Mesenteric fat pad (tissue), 1 donor: ENCODE results near the gene PMPCA. TPM values are rescaled to one million over a fixed set of nuclear protein-coding genes. Genes with fewer than 3 reads are reported as not detected.

Experiments used
- DNase-seq: peaks from one replicate; pipeline ENCODE4 v3.0.0-alpha.2; 2020; ENCODE audit warnings: low spot score
- long read RNA-seq: library from polyadenylated mRNA; unstranded; transcript quantifications from one replicate; pipeline ENCODE4 v2.0.0, GENCODE V29; 2020
- total RNA-seq: library from RNA; stranded (reverse); fragmentation: NEBNext Ultra II Directional; extraction: Animal tissue kit (Norgen Biotek cat#: 25700); gene quantifications from one replicate; pipeline ENCODE4 v1.2.1, GENCODE V29; 2021
- donor health status: DM: yes; HTN: yes; CAD: no.

PMPCA gene, protein sequence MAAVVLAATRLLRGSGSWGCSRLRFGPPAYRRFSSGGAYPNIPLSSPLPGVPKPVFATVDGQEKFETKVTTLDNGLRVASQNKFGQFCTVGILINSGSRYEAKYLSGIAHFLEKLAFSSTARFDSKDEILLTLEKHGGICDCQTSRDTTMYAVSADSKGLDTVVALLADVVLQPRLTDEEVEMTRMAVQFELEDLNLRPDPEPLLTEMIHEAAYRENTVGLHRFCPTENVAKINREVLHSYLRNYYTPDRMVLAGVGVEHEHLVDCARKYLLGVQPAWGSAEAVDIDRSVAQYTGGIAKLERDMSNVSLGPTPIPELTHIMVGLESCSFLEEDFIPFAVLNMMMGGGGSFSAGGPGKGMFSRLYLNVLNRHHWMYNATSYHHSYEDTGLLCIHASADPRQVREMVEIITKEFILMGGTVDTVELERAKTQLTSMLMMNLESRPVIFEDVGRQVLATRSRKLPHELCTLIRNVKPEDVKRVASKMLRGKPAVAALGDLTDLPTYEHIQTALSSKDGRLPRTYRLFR
- 47.3 TPM for total RNA-seq
- long read RNA-seq, transcript PMPCA-201 (13 exons, 2,174 nt) = major isoform, 282 of 337 reads
- long read RNA-seq, partial matches to known transcripts = 21 of 337 reads
- long read RNA-seq, other reads (novel, unspliced or antisense) = 32 of 337 reads

- peak; percentile 98 for DNase-seq
These were observed at the start of gene PMPCA, which contains the start of gene ENTR1 for GRCh38 chr9:136410500-136411287. PMPCA (plus strand) TSS chr9:136410658; CDS start chr9:136410669, 11 bp downstream. ENTR1 (minus strand) TSS chr9:136410614; CDS start chr9:136410397, 217 bp downstream.

GRCh38 chr9:136361047-136361753 is 49.3 kb upstream of the PMPCA start:
- no peak for DNase-seq

- no peak for DNase-seq
These were observed 48.6 kb upstream of the PMPCA start for GRCh38 chr9:136361754-136362449.

GRCh38 chr9:136362450-136362784 is 48.0 kb upstream of the PMPCA start:
- no peak for DNase-seq

DNA sequence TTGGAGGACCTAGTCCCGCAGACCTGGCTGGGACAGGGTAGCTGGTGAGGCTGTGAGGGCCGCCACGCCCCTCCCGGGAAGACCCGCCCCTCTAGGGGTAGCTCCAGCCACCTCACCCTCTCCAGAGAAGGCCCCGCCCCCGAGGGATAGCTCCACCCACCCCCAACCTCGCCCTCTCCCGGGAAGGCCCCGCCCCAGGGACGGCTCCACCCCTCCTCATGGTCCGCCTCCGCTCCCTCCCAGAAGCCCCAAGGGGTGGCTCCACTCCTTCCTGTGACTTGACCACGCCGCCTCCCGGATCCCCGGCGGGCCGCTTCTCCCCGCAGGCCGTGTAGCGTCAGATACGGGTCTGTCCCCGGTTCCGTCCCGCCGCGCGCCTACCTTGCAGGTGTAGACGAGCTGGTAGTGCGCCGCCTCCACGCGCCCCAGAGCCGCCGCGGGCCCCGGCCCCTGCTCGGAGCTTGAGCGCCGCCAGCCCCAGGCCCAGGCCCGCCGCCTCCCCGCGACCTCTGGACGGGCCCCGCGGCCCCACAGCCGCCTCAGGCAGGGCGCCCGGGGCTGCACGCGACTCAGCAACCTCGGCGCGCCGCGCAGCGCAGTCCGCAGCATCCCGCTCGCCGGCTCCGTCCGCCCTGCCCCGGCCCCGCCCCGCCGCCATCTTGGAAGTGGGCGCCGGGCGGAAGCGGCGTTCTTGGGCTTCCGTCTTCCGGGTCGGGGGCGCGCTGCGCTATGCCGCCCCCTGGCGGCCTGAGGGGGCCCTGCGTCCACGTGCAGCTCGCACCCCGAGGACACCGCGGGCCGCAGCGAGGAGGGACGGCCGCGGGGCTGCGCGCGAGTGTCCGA is 47.1 kb upstream of the PMPCA start, which contains the start of gene DNLZ:
DNLZ (minus strand) TSS at position 639 of the 843 bp plus-strand sequence; CDS start at position 609, 30 bp downstream.
- DNase-seq = peak; percentile 99

DNA sequence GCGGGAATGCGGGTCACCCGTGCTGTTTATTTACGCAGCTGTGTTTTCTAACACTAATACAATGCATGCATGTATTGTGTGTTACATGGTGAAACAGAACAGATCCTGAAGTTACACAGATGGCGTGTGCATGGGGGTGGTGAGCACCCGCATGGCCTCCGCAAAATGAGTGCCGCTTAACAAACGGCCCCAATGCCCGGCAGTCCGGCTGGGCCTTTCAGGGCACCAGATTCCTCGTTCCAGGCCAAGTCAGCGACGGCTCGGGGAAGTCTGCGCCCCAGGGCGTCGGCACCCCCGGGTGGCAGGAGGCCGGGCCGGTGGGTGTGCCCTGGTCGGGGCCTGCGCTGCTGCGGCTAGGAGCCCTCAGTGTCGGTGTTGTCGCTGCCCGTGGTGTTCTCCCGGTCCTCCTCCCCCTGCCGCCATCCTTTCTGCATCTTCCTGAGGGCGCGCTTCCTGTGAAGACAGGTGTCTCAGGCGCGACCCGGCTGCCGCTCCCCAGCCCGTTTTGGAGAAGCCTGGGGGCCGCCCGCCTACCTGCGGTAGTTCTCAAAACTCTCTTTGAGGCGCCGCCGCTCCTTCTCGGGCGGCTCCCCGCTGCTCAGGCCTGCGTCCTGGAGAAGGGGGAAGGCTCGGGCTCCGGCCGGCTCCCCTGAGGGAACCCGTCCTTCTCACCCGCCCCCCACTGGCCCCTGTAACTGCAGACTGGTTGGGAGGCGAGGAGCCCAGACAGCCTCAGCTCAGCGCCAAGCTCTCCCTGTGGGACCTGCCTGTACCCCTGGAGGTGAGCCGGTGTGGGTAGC is 46.3 kb upstream of the PMPCA start:
- DNase-seq = no peak

DNA sequence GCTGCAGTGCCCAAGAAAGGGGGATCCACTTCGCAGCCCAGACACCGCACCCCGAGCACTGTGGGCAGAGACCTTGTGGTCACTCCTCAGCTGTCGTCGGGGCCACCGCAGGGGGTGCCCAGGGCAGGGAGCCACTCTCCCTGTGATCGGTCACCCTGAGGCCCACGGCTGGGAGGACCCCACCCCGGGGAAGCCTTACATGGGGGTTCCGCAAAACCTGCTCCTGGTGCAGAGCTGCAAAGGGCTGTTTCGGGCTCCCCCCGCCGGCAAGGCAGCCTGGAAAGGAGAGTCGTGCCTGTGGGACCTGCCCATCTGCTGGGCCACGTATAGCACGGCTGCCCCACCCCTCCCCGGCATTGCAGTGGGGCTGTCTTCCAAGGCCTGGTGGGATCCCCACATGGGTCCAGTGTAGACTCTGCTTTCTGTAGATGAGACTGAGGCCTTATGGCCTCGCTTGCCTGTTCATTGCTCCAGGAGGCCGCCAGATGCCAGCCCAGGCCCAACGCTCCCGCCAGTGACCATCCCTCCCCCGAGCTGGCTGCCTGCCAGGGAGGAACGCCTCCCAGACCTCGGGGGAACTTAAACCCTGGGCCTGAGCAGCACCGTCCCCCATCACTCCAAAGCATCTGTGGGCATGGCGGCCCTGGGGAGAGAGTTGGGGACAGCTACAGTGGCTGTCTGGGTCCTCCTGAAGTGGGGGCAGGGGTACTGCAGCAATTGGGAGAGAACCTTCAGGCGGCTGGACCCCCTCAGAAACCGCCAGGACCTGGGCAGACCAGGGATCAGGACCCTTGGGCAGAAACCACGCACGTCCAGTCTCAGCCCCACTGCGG is 45.3 kb upstream of the PMPCA start:
- no peak for DNase-seq

GRCh38 chr9:136365775-136366222 is 44.7 kb upstream of the PMPCA start:
- DNase-seq = no peak

DNA sequence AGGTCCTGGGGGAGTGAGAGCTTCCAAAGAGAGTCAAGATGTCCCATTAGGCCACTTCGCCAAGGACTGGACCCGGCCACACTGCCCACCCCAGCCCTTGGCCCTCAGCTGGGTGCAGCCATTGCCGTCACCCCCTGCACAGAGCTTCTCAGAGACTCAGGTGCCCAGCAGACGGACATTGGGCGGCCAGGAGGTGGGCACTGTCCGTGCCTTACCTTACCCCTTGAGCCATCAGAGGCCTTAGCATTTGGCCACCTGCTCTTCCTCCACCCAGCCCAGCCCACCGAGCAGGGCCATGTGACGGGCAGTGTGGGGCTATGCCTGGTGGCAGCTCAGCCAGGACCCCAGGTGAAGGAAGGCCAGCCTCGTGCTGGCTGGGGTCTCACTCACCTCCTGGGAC is 43.6 kb upstream of the PMPCA start:
- no peak for DNase-seq

DNA sequence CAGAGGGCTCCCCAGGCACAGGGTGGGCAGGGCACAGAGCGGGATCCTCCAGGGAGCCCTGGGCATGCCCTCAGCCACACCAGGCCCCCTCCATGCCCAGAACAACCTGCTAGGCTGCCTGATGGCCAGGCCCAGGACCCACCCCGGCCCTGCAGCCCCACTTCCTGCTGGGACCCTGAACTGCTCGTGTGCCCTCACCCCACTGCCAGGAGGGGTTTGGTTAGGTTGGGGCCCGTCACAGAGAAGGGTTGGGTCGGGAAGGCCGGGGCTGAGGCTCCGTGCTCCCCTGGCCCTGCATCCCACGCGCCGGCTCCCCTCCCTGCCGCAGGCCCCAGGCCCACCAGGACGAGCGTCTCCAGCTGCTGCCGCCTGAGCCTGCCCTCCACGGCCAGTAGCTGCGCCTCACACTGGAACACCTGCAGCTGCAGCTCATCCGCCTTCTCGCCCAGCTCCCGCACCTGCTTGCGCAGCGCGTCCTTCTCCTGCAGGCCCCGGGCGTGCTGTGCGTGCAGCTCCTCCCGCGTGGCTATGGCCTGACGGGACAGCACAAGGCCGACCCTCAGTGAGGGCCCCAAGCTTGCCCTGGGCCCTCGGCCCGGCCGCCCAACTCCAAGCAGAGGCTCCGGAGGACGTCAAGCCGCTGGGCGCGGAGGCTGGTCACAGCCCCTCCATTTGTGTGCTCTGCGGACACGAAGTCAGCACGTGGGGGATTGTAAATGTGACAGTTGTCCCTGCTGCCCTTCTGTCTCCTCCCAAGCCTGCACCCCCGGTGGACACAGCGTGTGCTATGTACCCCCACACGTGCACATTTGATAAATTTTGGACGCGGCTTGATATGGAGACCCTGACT is 42.9 kb upstream of the PMPCA start:
- DNase-seq = no peak

- no peak for DNase-seq
These were observed 42.3 kb upstream of the PMPCA start for GRCh38 chr9:136368190-136368589.

- DNase-seq = no peak
These were observed 40.4 kb upstream of the PMPCA start for GRCh38 chr9:136370037-136370436.

DNA sequence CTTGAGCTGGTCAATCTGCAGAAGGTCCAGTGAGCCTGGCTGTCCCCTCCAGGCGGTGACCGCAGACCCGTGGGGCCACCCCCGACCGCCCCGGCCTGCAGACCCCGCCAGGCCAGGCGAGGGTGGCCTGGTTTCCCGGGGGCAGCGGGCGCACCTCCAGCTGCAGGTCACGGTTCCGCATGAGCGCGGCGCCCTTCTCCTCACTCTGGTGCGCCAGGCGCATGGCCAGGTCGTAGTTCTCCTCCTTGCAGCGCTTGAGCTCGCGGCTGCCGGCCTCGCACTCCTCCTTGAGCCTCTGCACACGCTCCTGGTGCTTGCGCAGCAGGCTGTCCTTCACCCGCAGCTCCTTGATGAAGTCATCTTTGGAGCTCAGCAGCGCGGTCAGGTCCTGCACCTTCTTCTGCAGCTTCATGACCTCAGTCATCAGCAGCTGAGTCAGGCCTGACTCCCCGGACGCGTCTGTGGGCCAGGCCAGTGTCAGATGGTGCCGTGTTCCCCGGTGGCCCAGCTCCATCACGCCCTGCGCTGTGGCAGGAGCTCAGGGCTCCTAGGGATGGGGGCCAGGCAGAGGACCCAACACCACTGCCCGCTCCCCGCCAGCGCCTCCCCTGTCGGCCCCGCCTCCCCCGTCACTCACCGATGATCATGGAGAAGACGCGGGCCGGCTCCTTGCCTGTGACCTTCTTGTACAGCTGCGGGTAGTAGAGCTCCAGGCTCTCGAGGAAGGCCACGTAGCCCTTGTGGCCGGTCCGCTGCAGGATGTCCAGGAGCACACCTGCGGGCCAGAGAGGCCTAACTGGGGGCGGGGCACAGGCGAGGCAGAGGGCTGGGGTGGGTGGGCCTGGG is 39.5 kb upstream of the PMPCA start:
- DNase-seq = no peak

DNA sequence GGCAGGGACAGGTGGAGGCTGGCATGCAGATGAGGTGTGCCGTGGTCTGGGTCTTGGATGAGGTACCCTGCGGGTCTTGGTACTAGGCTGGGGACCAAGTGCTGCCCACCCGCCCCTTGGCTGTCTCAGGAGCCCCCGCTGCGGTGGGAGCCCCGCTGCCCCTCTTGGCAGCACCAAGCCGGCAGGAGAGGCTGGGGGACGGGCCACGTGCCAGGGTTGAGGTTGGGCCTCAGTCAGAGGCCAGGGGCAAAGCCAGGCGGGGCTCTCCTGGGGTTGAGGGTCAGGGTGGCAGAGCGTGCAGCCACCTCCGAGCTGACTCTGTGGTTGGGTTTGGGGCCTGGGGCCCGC is 39.0 kb upstream of the PMPCA start:
- DNase-seq = no peak

- no peak for DNase-seq
These were observed 38.5 kb upstream of the PMPCA start for GRCh38 chr9:136372006-136372405.
